ENCODE measurements around the gene STON1.

- TF ChIP-seq CTCF (conservative IDR thresholded peaks at IDR 0.05) (peak; percentile 29; the same call in 1 of the 2 replicates), EZH2 (IDR thresholded peaks at IDR 0.05; ENCODE audit: low read depth) (no peak)
Observed at GRCh38 chr2:48566592-48567310, 36.8 kb downstream of the STON1 start.
